Activated CD4-positive, alpha-beta T cell treated with anti-CD3 and anti-CD28 coated beads, Interleukin-2, amount 50 U/mL, for 4 hours (primary cell): Measurements from ENCODE around the gene CMPK1.

ENCODE experiments used
- DNase-seq, 2 experiments: peaks; one replicate each; pipeline ENCODE4 v3.0.0-alpha.2; 2020

Gene CMPK1

GRCh38 chr1:47396671-47397196 is 63.1 kb downstream of the CMPK1 start:
- DNase-seq = no peak

GRCh38 chr1:47399138-47399845 is 65.7 kb downstream of the CMPK1 start:
- DNase-seq = no peak

DNA sequence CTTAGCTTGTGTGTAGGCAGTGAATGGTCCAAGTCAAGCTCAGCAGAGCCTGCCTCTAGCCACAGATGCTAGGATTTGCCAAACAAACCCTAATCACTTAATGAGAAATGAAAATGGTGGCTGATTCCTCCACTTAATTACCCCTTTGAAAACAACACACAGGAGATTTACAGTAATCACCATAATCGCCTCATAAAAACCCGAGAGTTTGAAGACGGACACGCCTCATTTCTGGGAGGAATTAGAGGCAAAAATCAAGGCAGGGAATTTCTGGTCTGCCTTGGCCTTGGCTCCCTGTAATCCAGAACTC is 66.2 kb downstream of the CMPK1 start:
- no peak for DNase-seq

DNA sequence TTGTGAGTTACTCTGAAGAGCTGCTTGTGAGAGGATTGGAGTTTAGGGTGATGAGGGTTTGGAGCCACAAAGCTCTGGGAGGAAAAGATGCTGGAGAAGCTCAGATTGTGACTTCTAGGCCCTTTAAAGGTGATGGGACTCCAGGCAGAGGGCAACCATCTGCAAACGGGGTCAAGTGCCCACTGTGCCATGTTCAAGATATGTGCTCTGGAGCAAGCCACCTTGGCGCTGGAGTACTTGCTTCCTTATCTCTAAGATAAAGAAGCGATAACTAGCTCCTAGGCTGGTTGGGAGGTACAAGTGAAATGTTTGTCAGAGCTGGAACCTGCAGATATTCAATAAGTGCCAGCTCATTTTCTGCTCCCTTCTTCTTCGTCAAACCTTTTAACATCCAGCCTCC is 68.2 kb downstream of the CMPK1 start:
- no peak for DNase-seq

DNA sequence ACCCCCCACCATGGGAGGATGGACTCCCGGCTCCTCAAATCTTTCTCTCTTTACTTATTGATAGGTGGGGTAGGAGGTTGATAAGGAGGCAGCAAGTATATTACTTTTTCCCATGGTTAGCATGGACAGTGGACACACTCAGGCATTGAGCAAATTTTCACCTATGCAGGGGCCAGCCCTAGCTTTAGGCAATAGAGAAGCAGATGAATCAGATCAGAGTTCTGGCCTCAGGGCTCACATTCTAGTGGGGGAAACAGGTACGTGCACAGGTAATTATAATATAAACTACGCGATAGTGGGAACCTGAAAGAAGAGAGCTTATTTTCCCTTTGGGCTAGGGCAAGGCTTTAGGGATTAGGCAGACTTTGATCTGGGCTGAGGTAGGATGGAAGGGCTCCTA is 69.0 kb downstream of the CMPK1 start:
- no peak for DNase-seq

DNA sequence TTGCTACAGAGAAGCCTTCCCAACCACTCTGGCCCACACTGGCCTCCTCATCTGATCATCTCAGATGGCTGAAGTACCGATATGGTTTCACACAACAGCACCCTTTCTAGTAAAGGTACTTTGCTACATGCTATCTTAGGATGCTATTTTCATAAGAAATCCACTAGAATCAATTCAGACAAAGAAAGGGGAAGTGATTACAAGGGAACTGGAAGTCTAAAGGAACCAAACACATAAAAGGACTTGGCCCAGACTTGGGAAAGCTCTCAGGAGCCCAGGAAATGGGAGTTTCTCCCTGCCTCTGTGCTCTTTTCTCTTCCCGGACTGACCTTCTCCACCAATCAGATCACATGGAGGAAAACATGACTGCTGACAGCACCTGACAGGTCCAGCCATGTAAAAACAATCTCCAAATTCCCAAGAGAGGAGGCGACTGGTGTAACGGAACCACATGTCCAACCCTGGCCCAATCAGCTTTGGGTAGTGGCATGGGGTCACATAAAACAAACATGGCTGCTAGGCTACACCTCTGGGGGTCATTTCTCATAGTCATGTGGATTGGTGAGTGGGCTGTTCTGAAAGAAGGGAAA is 69.8 kb downstream of the CMPK1 start:
- DNase-seq = no peak

GRCh38 chr1:47405697-47406096 is 72.1 kb downstream of the CMPK1 start:
- DNase-seq = no peak

GRCh38 chr1:47406966-47407365 is 73.4 kb downstream of the CMPK1 start:
- DNase-seq = no peak

GRCh38 chr1:47407481-47407880 is 73.9 kb downstream of the CMPK1 start:
- DNase-seq = no peak

GRCh38 chr1:47409311-47410067 is 75.9 kb downstream of the CMPK1 start:
- no peak for DNase-seq

DNA sequence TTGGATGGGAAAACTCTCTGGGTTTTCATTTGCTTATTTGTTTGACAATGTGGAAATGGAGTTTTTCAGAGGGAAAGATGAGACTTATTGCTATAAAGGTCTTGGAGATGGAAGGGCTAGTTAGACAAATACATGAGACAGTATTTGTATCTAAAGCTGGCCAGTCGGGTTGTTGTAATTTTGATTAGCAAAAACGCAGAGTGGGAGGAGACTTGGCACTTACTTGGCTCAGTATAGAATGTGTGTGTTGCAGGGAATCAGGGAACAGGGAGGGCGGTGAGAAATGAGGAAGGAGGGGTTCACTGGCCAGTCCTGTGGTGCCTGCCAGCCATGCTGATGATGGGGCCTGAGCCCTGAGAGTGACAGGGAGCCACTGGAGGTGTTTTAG is 76.5 kb downstream of the CMPK1 start:
- DNase-seq = no peak

- DNase-seq = no peak
Measured at GRCh38 chr1:47411436-47411835, 77.8 kb downstream of the CMPK1 start.

- DNase-seq = no peak
Measured at GRCh38 chr1:47412437-47412836, 78.8 kb downstream of the CMPK1 start.

DNA sequence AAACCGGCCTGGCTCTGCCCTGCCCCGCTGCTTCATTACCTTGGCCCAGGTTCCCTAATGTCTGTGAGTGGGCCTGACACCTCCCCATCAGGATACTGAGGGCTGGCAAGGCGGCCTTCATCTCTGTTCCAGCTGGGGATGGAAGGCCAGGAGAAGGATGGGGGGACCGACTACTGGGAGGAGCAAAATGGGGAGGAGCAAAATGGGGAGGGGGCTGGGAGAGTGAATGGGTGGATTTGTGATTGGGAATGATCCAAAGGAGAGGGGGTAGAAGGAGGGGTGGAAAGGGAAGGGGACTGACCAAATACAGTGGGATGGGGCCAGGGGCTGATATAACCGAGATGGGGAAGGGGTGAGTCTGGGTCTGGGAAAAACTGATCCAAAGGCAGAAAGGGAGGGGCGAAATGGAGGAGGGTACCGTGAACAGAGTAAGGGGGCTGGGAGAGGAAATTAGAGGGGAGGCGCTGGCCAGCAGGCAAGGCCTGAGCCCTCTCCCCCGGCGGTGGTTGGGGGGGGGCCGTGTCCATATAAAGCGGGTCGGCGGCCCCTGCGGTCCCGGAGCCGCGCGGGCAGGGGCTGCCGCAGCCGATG is 82.2 kb downstream of the CMPK1 start, which contains the start of gene FOXE3:
Gene FOXE3, plus strand, starts transcription at position 558 of the 591 bp plus-strand sequence. Its CDS starts 31 bp downstream, at position 589.
- no peak for DNase-seq

GRCh38 chr1:47416319-47417169 is 83.0 kb downstream of the CMPK1 start:
- no peak for DNase-seq

GRCh38 chr1:47417170-47418044 is 83.8 kb downstream of the CMPK1 start:
- DNase-seq = no peak

DNA sequence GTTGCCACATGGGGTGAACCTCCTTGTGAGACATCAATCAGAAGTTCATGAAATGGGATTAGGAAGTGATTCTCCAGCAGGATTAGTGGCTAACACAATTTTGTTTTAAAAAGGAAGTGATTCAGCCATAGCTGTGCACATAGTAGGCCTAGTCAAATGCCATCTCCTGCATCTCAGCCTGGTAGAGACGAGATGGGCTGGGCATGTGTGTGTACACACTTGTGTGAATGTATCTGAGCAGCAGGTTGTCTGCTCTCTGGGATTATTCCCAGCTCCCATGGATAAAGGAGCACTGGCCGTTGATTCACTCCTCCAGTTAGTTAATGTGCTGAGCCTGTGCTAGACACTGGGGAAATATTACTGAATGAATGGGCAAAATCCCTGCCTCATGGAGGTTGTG is 84.5 kb downstream of the CMPK1 start:
- DNase-seq = no peak

GRCh38 chr1:47418681-47419325 is 85.2 kb downstream of the CMPK1 start:
- DNase-seq = no peak

- DNase-seq = no peak
Measured at GRCh38 chr1:47420547-47420946, 87.0 kb downstream of the CMPK1 start.

GRCh38 chr1:47423872-47424271 is 90.3 kb downstream of the CMPK1 start:
- DNase-seq = no peak
